Measurements from ENCODE around the gene PCDHB14. TPM values are rescaled to one million over a fixed set of nuclear protein-coding genes. Genes with fewer than 3 reads are reported as not detected.
"Not testable (repeated sequence)": the region's sequence is repeated elsewhere in the genome, so short reads cannot be mapped to it uniquely, and the experiment has no call there.

PCDHB14 gene
- total and polyA plus RNA-seq, 8 donors, result 2.6 to 11.1 (median 9.6) TPM

DNA sequence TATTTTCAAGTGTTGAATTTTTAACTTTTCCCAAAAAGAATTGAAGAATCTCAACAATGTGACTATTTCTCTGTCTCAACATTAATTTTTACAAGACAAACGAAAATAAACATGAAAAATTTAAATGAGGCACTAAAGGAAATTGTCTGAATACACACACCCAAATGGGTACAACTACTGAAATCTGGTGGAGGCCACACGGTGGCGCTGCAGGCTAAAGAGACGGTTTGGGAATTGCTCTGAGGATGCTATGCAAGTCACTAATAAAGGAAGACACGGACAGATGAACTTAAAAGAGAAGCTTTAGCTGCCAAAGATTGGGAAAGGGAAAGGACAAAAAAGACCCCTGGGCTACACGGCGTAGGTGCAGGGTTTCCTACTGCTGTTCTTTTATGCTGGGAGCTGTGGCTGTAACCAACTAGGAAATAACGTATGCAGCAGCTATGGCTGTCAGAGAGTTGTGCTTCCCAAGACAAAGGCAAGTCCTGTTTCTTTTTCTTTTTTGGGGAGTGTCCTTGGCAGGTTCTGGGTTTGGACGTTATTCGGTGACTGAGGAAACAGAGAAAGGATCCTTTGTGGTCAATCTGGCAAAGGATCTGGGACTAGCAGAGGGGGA, 30.9 kb upstream of the PCDHB14 start, which contains the start of gene PCDHB10:
Gene PCDHB10, plus strand, starts transcription at position 244 of the 616 bp plus-strand sequence. Its CDS starts 200 bp downstream, at position 444.
- Histone ChIP-seq H3K4me1 (no peaks in the 10 kb centered on the region), H3K36me3 (no peaks in the 10 kb centered on the region), H3K27ac (no peak within 1 kb of the TSS), H3K4me3 (no peak within 1 kb of the TSS), H3K27me3 (peaks cover 3 to 38% of the 10 kb centered on the region in 2 donors), H3K9me3 (peaks cover 0 to 72% of the 10 kb centered on the region in 2 donors)
- DNase-seq (peak in 1 of 4 donors; percentile 29), ATAC-seq (no peak)
- TF ChIP-seq, protein P1, sequence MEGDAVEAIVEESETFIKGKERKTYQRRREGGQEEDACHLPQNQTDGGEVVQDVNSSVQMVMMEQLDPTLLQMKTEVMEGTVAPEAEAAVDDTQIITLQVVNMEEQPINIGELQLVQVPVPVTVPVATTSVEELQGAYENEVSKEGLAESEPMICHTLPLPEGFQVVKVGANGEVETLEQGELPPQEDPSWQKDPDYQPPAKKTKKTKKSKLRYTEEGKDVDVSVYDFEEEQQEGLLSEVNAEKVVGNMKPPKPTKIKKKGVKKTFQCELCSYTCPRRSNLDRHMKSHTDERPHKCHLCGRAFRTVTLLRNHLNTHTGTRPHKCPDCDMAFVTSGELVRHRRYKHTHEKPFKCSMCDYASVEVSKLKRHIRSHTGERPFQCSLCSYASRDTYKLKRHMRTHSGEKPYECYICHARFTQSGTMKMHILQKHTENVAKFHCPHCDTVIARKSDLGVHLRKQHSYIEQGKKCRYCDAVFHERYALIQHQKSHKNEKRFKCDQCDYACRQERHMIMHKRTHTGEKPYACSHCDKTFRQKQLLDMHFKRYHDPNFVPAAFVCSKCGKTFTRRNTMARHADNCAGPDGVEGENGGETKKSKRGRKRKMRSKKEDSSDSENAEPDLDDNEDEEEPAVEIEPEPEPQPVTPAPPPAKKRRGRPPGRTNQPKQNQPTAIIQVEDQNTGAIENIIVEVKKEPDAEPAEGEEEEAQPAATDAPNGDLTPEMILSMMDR (IDR thresholded peaks at IDR 0.05), result peak in 1 of 2 donors; percentile 13
- intact Hi-C loops (cut with DNase I), result no loop called here

DNA sequence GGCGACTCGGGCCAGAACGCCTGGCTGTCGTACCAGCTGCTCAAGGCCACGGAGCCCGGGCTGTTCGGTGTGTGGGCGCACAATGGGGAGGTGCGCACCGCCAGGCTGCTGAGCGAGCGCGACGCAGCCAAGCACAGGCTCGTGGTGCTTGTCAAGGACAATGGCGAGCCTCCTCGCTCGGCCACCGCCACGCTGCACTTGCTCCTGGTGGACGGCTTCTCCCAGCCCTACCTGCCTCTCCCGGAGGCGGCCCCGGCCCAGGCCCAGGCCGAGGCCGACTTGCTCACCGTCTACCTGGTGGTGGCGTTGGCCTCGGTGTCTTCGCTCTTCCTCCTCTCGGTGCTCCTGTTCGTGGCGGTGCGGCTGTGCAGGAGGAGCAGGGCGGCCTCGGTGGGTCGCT, 28.8 kb upstream of the PCDHB14 start:
- H3K36me3 ChIP-seq; H3K4me3 ChIP-seq; intact Hi-C loops (cut with DNase I); H3K27ac ChIP-seq; DNase-seq; ATAC-seq; H3K4me1 ChIP-seq: not testable (repeated sequence)
- Histone ChIP-seq H3K27me3 (peaks cover 3 to 29% of the 10 kb centered on the region in 2 donors), H3K9me3 (peaks cover 5 to 86% of the 10 kb centered on the region in 2 donors)

DNA sequence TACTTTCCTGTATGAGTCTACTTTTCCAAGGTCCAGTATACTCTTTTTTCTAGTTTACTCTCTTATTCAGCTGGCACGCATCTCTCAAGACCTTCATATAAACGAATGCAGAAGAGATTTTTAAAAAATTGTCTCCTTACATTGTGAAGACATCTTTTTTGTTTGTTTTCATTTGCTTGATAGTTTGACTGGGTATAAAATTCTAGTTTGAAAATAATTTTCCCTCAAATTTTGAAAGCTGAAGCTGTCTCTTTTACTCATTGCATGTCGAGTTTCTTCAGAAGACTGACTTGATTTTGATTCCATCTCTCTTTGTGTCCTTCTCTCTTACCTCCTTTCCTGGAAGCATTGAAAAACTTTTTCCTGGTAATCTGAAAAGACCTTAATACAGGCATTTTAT, 26.8 kb upstream of the PCDHB14 start:
- H3K9me3 ChIP-seq, result peaks cover 5 to 84% of the 10 kb centered on the region in 2 donors
- ATAC-seq (no peak), DNase-seq (no peak)
- no peaks in the 10 kb centered on the region for H3K36me3 ChIP-seq
- H3K4me1 ChIP-seq, result no peaks in the 10 kb centered on the region
- peaks cover 0 to 36% of the 10 kb centered on the region in 2 donors for H3K27me3 ChIP-seq
- no peak overlapping the region for H3K27ac ChIP-seq
- TF ChIP-seq, protein P1 (IDR thresholded peaks at IDR 0.05), result no peak
- intact Hi-C loops (cut with DNase I), result no loop called here
- no peak overlapping the region for H3K4me3 ChIP-seq

DNA sequence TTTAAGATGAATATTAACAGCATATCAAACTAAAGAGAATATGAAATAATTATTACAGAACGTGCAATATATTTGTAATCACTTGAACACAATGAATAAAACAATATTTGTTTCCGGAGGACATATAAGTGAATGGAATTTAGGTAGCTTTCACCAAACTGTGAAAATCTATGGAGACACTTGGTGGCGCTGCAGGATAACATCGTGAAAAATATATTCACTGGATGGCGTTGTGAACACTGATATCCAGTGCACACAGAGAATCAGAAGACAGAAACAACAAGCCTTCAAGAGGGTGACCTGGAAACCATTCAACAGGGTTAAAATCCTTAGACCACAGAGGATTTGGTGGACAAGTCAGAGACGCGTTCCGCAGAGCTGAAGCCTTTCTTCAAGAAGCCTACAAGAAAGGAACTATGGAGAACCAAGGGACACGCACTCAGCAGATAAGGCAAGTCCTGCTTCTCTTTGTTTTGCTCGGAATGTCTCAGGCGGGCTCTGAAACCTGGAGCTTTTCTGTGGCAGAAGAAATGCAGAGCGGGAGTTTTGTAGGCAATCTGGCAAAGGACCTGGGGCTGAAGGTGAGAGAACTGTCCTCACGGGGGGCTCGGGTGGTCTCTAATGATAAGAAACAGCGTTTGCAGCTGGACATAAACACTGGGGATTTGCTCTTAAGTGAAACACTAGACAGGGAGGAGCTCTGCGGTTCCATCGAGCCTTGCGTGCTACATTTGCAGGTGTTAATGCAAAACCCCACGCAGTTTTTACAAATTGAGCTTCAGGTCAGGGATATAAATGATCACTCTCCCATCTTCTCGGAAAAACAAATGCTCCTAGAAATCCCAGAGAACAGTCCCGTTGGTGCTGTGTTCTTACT, 23.5 kb upstream of the PCDHB14 start, which contains the start of gene PCDHB11:
Gene PCDHB11, plus strand, starts transcription at position 269 of the 877 bp plus-strand sequence. Its CDS starts 148 bp downstream, at position 417.
- Histone ChIP-seq H3K4me3 (no peak within 1 kb of the TSS), H3K27me3 (peaks cover 0 to 33% of the 10 kb centered on the region in 2 donors), H3K36me3 (no peaks in the 10 kb centered on the region), H3K27ac (no peak within 1 kb of the TSS), H3K4me1 (no peaks in the 10 kb centered on the region), H3K9me3 (peaks cover 5 to 92% of the 10 kb centered on the region in 2 donors)
- DNase-seq (no peak), ATAC-seq (peak; percentile 26)
- intact Hi-C loops (cut with DNase I), result no loop called here
- TF ChIP-seq, protein P1 (IDR thresholded peaks at IDR 0.05), result no peak

DNA sequence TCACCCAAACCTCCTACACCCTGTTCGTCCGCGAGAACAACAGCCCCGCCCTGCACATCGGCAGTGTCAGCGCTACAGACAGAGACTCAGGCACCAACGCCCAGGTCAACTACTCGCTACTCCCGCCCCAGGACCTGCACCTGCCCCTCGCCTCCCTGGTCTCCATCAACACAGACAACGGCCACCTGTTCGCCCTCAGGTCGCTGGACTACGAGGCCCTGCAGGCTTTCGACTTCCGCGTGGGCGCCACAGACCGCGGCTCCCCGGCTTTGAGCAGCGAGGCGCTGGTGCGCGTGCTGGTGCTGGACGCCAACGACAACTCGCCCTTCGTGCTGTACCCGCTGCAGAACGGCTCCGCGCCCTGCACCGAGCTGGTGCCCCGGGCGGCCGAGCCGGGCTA, 22.0 kb upstream of the PCDHB14 start:
- H3K27ac ChIP-seq; DNase-seq; H3K4me1 ChIP-seq; H3K4me3 ChIP-seq; H3K36me3 ChIP-seq; intact Hi-C loops (cut with DNase I); ATAC-seq: not testable (repeated sequence)
- Histone ChIP-seq H3K9me3 (peaks cover 5 to 83% of the 10 kb centered on the region in 2 donors), H3K27me3 (peaks cover 0 to 32% of the 10 kb centered on the region in 2 donors)

DNA sequence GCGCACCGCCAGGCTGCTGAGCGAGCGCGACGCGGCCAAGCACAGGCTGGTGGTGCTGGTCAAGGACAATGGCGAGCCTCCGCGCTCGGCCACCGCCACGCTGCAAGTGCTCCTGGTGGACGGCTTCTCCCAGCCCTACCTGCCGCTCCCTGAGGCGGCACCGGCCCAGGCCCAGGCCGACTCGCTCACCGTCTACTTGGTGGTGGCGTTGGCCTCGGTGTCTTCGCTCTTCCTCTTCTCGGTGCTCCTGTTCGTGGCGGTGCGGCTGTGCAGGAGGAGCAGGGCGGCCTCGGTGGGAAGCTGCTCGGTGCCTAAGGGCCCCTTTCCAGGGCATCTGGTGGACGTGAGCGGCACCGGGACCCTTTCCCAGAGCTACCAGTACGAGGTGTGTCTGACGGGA, 21.5 kb upstream of the PCDHB14 start:
- peaks cover 5 to 78% of the 10 kb centered on the region in 2 donors for H3K9me3 ChIP-seq
- H3K36me3 ChIP-seq; H3K27ac ChIP-seq; H3K4me3 ChIP-seq; intact Hi-C loops (cut with DNase I); ATAC-seq; H3K4me1 ChIP-seq: not testable (repeated sequence)
- DNase-seq, result peak in 1 of 4 donors; percentile 59
- peaks cover 0 to 32% of the 10 kb centered on the region in 2 donors for H3K27me3 ChIP-seq

Measured in left lung (tissue), 10 donors.